Renal cortex interstitium (tissue), 11 donors: ENCODE measurements around the gene REEP1. TPM values are rescaled to one million over a fixed set of nuclear protein-coding genes. Genes with fewer than 3 reads are reported as not detected.
"Not testable (repeated sequence)": the region's sequence is repeated elsewhere in the genome, so short reads cannot be mapped to it uniquely, and the experiment has no call there.

Experiments used
- DNase-seq, 11 donors: peaks; one replicate each; pipeline ENCODE4 v3.0.0-alpha.2; 2013; ENCODE audit warnings: low read depth in 9 of 11, low spot score in 4 of 11; ENCODE audit errors: extremely low read depth in 1 of 11
- polyA plus RNA-seq, 3 donors: library from polyadenylated mRNA; unstranded; fragments of 120-200 nt; gene quantifications; one replicate each; pipeline ENCODE4 v1.2.1, GENCODE V29; 2013; ENCODE audit not compliant: insufficient read length in 3 of 3

The REEP1 gene
- polyA plus RNA-seq, 3 donors = 2.6 to 3.5 (median 3.2) TPM

- no peak for DNase-seq
Observed at GRCh38 chr2:86258106-86258505, 79.3 kb downstream of the REEP1 start.

DNA sequence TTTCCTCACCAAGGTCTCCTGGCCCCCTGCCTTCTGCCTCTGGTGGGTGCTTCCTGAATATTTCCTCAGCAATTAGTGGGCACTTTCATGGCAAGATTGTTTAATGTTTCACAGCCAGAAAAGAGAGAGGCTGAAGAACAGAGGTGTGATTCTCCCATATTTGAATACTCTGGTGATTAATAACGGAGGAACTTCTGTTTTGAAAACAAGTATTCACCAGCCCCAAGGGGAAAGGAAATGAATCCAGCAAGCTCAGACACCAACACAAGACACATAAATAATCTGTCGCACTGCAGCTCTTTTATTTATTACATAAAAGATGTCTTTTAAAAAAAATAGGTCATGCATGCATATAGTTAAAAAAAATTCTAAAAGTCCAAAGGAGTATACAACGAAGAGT lies 80.4 kb downstream of the REEP1 start:
- DNase-seq = no peak

- DNase-seq = no peak
Observed at GRCh38 chr2:86256300-86256699, 81.1 kb downstream of the REEP1 start.

DNA sequence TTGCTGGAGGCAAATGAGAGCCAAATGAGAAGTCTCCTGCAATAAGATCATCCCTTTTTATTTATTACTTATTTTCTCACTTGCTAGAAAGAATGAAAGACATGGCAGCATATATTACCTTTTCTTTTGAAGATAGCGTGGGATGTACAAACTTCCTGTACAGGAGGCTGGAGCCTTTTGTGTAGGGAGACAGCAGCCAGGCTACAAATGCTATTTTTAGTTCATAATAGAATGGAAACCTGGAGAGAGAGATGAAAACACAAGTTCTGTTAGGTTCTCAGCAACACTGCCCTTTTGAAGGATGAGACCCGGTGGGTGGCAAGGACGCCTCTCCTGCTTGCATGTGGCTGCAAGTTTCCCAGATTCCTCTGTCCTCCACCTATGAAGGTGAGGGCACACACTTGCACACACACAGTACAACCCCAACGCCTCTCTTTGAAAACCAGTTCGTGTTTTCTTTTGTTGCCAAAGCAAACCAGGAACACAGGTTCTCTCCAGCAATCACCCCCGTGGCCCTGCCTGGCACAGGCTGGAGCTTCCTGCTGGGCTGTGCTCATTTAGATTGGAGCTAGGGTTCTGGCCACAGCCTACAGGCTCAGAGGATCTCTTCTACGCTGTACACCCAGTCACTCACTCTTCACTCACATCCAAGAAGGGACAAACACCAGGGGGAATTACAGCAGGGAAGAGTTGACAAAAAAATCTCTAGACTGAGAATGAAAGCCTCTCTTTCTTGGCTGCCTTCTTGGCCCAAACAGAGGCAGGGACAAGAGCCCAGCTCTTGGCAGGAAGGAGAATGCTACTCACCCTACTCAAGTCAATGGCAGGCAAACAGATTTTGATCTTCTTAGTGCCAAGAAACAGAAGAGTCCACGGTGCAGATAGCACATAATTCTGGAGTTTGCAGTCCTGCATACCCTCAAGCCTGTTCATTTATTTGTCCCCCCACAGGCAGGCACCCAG lies 82.6 kb downstream of the REEP1 start:
- DNase-seq = no peak

DNA sequence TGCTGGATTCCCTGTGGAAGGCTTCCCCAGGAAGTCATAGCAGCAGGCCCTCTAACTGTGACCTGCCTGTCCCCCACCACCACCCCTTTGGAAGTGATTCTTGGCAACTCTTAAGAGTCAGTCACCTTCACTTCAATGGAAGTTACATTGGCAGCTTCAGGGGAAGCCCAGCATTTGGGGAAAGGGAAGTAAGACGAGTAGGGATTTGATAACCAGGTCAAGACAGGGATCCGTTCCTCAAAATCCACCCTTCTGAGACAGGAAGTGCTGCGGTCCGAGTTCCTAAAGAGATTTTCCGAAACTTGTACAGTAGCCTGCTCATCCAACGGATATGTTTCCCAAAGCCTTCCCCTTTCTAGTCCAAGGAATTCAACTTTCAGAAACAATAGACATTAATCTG lies 84.0 kb downstream of the REEP1 start:
- no peak for DNase-seq

GRCh38 chr2:86251840-86252266 lies 85.6 kb downstream of the REEP1 start:
- no peak for DNase-seq

DNA sequence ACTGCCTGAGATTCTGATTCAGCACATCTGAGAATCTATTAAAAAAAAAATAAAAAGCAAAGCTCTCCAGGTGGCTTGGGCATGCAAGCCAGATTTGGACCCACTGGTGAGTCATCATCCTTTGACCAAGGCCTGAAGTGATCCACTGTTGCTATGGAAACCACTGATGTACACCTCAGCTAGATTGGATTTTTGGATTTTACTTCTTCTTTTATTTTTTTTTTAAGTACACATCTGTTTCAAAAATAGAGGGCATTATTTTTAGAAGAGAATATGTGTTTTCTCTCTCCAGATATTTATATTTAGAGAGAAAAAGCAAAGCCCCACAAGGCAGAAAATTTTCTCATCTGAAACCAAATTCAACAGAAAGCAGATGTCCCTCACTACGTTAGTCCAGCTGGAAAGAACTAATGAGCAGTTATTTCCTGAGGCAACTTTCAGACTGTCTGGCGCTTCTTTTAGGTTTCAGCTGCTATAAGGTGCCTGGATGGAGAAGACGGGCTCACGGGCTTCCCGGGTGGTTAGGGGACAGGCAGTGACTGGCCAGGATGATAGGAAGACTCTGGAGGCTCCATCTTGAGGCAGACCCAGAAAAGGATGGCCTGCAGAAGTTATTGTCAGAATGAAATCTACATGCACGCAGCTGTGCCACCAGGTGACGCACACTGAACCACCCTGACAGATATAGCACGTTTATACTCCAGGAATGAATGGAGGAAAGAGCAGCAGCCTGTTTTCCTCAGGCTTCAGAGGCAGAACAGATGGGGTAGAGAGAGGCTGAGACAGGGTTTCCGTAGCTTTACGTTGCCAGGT lies 87.6 kb downstream of the REEP1 start:
- no peak for DNase-seq

DNA sequence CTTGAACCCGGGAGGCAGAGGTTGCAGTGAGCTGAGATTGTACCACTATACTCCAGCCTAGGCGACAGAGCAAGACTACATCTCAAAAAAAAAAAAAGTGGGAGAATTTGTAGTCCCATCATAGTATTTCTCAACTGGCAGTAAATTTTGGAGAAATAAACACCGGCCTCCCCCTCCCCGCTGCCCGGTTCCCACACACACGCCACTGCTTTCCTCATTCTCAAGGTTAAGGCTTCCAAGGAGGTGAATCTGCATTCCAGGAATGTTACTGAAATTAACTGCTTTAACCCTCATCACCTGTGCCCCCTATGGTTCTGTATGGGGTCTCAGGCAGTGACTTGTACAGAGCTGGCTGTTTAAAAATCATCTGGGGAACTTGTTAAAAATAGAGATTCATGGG lies 88.2 kb downstream of the REEP1 start:
- DNase-seq = no peak

DNA sequence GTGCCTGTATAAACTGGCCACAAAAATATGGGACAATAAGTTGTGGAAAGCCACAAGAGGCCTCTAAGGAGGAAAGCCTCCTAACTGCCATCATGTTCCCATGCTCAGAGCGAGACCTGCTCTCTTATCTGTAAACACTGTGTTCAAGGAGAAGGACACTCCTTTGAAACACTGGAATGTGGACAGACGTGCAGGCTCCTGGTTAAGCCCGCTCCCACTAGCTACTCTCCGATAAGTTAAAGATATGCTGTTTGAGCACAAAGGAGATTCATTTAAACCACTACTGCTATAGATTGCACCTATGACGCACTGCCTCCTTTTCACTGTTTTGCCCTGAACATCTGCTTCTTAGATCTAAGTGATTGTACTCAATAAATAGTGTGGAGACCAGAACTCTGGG lies 92.2 kb downstream of the REEP1 start:
- DNase-seq = not testable (repeated sequence)

DNA sequence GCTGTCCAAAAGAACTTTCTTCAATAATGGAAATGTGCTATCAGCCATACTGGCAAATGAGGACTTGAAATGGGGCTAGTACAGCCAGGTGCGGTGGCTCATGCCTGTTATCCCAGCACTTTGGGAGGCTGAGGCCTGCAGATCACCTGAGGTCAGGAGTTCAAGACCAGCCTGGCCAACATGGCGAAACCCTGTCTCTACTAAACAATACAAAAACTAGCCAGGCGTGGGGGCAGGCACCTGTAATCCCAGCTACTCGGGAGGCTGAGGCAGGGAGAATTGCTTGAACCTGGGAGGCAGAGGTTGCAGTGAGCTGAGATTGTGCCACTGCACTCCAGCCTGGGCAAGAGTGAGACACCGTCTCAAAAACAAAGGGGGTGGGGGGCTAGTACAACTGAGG lies 92.6 kb downstream of the REEP1 start:
- DNase-seq = not testable (repeated sequence)

DNA sequence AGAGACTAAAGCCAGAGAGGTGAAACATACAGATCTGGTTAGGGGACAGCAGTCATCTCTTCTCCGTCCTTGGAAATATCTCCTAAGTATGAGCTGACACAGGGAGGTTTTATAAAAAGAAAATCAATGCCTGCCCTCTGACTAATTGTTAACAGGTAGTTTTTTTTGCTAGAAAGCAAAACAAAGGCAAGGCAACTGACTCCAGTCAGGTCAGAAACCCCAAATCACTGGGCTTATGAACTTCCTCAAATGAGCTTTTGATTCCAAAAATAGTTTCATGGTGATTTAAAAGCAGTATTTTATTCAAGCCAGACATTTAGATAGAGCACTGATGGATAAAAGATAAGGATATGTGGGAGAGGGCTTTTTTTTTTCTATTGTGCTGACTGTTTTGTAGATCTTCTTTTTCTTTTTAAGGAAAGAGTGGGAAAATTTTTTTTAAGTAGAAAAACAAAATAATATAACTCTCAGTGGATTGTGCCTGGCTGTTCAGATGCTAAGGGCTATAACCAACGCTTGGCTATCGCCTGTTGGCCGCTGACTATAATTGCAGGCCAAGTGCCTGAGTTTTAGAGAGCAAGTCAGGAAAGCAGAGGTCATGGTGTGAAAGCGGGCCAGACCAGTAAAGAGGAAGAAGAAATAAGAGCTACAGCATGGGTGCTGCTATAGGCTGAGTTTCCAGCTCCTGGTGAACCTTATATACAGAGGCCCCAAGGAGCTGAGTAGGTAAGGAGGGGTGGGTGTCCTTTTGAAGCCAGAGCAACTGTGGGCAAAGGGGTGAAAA lies 93.3 kb downstream of the REEP1 start:
- no peak for DNase-seq

DNA sequence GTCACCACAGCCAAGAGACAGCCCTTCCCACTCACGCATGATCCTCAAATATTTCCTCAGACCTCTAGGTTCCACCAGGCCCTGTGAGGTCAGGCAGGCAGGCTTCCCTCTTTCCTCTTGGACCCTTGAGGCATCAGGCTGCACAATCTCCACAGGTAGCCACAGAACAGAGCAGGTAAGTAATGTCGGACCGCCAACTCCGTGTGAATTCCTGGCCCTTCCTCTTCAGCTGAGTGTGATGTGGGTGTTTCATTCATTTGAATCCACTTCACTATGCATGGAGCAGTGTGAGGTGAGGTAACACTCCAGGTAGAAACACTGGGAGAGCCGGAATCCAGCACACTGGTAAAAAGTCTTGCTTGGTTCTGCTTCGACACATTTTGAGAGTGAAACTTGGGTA lies 94.2 kb downstream of the REEP1 start:
- no peak for DNase-seq

GRCh38 chr2:86241611-86242010 lies 95.8 kb downstream of the REEP1 start:
- DNase-seq = no peak

DNA sequence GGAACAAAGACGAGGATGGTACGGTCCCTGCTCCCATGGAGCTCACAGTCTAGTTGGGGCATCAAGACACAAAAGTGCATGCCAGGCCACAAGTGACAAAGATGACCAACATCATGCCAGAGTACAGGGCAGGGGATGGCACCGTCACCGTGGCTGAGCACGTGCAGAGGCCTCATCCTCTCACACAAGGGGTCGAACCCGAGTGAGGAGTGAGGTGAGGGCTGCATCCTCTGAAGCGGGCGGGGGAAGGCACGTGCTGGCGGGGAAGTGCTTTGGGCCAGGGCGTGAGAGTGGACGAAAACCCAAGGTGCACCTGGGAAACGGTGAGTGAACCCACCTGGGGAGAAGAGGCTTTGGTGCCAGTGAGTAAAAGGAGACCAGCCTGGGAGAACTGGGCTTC lies 97.2 kb downstream of the REEP1 start:
- no peak for DNase-seq

- no peak for DNase-seq
Observed at GRCh38 chr2:86239745-86240144, 97.7 kb downstream of the REEP1 start.

DNA sequence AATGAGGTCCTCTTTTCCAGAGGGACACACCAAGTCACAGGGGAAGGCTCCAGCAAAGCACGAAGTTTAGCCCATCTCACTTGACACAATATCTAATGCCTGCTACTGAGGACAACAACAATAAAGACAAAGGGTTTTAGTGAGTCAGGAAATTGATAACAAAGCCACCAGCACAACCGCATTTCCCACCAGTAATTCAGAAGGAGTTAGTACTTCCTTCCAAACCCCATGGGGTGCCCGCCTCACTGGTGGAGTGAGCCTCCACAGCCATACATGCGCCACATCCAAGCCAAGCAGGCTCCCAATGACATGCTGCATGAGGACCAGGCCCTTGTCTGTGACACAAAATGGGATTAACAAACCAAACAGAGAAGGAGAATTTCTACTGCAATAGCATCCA lies 98.1 kb downstream of the REEP1 start:
- DNase-seq = no peak

DNA sequence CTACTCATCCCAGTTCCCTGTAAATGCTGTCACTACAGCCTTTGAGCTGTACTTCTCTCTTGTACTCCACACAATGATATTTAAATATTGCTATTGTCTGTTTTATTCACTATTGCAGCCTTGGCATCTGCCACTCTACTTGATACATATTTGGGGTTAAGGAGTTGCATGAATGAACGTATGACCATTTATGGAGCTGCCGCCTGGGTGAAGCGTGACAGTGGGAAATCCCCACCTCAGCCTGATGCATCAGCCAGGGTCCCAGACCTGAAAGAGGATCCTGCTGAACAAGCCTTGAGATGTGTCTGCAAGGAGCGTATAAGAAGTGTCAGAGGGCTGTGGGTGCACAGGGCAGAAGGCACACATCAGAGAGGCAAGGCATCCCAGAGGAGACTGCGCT lies 99.1 kb downstream of the REEP1 start:
- DNase-seq = no peak

- DNase-seq = no peak
Observed at GRCh38 chr2:86237172-86237571, 100.3 kb downstream of the REEP1 start.

- no peak for DNase-seq
Observed at GRCh38 chr2:86235196-86235980, 102.0 kb downstream of the REEP1 start.
